Astrocyte of the cerebellum (primary cell): ENCODE data around the gene TRAK2.
"Not testable (repeated sequence)": the region's sequence is repeated elsewhere in the genome, so short reads cannot be mapped to it uniquely, and the experiment has no call there.

Source experiments
- DNase-seq: peaks from one replicate; pipeline ENCODE4 v3.0.0-alpha.2; 2011; ENCODE audit warnings: low read depth
- H3K4me3 ChIP-seq: 2 replicates; pipeline ENCODE4 v1.5.1; 2011; ENCODE audit warnings: mild to moderate bottlenecking, low read depth, low read length, moderate library complexity
- in situ Hi-C: cut with HindIII; loops from 2 replicates; pipeline ENCODE4 v1.10.0; 2017; ENCODE audit warnings: low sequenced_read_pairs
- TF ChIP-seq, protein P1 (sequence below): IDR thresholded peaks from 2 replicates; pipeline ENCODE4 v1.5.1; 2012; ENCODE audit warnings: low read length, low read depth, moderate library complexity, mild to moderate bottlenecking; ENCODE audit errors: missing control alignments

TRAK2 gene

DNA sequence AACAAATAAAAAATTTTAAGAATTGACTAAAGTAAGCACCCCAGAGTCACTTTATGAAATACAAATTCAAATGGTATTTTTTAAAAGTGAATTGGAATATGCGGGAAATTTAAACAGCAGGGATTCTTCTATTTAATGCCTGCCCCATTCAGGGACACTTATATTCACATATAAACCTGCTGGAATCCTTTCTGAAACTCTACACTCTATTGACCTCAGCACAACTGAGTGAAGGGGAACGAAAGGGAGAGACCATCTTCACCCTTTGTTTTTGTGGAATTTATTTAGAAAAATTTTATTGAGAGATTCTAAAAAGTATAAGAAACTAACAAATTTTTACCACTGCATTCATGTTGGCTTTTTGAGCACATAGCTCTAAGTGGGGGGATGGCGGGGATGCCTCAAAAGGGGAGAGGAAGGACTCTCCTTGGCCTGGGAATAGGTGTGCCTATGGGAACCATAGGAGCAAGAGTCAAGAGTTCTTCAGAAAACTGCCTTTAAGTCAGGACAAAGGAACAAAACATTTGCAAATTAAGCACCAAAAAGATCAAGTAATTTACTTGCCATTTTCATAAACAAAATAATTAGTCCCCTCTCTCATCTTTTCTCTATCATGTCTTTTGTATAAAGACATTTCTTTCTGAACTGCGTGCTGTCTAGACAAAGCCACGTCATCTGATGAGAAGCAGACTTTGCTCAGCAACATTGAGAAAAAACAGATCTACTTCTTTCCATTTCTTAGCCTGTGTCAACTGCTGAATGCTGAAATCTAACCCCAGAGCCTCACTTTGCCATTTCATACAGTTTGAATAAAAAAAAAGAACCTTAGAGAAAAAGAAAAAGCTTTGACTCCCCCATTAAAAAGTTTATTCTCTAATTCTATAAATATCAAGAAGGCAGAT, 72.5 kb downstream of the TRAK2 start:
- no peak for DNase-seq
- in situ Hi-C loops = no loop called here
- H3K4me3 ChIP-seq = no peak overlapping the region
- TF ChIP-seq, protein P1, sequence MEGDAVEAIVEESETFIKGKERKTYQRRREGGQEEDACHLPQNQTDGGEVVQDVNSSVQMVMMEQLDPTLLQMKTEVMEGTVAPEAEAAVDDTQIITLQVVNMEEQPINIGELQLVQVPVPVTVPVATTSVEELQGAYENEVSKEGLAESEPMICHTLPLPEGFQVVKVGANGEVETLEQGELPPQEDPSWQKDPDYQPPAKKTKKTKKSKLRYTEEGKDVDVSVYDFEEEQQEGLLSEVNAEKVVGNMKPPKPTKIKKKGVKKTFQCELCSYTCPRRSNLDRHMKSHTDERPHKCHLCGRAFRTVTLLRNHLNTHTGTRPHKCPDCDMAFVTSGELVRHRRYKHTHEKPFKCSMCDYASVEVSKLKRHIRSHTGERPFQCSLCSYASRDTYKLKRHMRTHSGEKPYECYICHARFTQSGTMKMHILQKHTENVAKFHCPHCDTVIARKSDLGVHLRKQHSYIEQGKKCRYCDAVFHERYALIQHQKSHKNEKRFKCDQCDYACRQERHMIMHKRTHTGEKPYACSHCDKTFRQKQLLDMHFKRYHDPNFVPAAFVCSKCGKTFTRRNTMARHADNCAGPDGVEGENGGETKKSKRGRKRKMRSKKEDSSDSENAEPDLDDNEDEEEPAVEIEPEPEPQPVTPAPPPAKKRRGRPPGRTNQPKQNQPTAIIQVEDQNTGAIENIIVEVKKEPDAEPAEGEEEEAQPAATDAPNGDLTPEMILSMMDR = no peak

DNA sequence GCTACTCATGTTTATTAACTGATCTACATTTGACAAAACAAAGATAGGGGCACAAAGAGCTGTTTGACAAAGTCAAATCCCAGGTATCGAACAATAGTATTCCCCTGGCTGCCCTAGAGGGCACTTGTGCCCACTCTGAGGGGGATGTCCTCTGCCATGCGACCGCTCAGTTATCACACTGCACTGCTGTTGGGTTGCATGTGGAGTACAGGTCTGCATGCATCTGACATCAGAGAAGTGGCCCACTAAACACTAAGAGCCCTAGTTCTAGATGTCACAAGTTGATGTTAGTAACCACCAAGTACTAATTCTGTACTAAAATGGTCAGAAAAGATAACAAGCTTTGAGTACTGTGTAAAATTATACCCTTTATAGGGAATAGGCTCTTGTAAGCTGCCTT, 74.0 kb downstream of the TRAK2 start:
- no peak overlapping the region for H3K4me3 ChIP-seq
- in situ Hi-C loops = no loop called here
- TF ChIP-seq, protein P1 = no peak
- no peak for DNase-seq

DNA sequence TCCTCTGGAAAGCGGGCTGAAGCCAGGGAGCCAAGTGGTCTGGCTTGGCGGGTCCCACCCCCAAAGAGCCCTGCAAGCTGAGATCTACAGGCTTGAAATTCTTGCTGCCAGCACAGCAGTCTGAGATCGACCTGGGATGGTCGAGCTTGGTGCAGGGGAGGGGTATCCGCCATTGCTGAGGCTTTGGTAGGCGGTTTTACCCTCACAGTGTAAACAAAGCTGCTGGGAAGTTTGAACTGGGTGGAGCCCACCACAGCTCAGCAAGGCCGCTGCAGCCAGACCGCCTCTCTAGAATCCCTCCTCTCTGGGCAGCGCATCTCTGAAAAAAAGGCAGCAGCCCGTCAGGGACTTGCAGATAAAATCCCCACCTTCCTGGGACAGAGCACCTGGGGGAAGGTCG, 81.5 kb downstream of the TRAK2 start:
- in situ Hi-C loops = loop anchor here (10.0 kb wide), 2 partner anchors 115 to 155 kb away; no protein-coding TSS in a partner anchor

DNA sequence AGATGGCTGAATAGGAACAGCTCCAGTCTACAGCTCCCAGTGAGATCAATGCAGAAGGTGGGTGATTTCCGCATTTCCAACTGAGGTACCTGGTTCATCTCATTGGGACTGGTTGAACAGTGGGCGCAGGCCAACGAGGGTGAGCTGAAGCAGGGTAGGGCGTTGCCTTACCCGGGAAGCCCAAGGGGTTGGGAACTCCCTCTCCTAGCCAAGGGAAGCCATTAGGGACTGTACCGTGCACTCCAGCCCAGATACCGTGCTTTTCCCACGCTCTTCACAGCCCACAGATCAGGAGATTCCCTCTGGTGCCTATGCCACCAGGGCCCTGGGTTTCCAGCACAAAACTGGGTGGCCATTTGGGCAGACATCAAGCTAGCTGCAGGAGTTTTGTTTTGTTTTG, 81.9 kb downstream of the TRAK2 start:
- not testable (repeated sequence) for DNase-seq, H3K4me3 ChIP-seq
- in situ Hi-C loops = loop anchor here (10.0 kb wide), 2 partner anchors 115 to 155 kb away; no protein-coding TSS in a partner anchor

More for the DNA sequence above, 81.5 kb downstream of the TRAK2 start:
- no peak overlapping the region for H3K4me3 ChIP-seq
- TF ChIP-seq, protein P1 = no peak
- no peak for DNase-seq

DNA sequence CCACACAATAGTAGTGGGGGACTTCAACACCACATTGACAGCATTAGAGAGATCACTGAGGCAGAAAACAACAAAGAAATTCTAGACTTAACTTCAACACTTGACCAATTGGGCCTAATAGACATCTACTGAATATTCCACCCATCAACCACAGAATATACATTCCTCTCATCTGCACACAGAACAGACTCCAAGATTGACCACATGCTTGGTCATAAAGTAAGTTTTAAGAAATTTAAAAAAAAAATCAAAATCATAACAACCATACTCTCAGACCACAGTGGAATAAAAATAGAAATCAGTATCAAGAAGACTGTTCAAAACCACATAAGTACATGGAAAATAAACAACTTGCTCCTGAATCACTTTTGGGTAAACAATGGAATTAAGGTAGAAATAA, 85.1 kb downstream of the TRAK2 start:
- no peak overlapping the region for H3K4me3 ChIP-seq
- peak; percentile 51 for DNase-seq
- TF ChIP-seq, protein P1 = no peak
- in situ Hi-C loops = loop anchor here (10.0 kb wide), 2 partner anchors 111 to 159 kb away; no protein-coding TSS in a partner anchor

DNA sequence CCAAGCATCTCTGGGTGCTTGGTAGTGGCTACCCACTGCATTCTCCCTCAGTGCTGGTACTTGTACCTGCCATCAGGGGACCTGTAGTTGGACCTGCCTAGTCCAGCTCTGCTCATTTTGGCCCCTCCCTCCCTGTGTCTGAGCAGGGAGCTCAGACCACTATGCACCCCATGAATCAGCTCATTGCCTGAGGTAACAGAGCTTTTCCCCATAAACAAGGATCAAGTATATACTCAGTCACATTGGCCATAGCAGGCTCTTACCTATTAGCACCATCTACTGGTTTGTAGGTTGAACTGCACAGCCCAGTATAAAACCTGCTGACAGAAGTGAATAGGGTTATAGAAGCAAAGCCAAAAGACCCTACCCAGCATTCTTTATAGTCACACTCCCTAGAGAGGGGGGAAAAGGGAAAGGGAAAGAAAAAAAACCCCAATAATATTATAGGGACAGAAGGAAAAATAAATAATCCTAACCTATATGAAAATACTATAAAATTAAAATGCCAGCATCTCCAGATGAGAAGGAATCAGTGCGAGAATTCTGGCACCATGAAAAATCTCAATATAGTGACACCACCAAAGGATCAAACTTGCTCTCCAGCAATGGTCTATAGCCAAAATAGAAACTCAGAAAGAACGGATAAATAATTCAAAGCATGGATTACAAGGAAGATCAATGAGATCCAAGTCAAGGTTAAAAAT, 87.2 kb downstream of the TRAK2 start:
- TF ChIP-seq, protein P1 = peak; percentile 91
- peak; percentile 22 for DNase-seq
- no peak overlapping the region for H3K4me3 ChIP-seq
- in situ Hi-C loops = loop anchor here (10.0 kb wide), 2 partner anchors 109 to 161 kb away; no protein-coding TSS in a partner anchor
